ENCODE data around the gene RBM20.

Gene RBM20

DNA sequence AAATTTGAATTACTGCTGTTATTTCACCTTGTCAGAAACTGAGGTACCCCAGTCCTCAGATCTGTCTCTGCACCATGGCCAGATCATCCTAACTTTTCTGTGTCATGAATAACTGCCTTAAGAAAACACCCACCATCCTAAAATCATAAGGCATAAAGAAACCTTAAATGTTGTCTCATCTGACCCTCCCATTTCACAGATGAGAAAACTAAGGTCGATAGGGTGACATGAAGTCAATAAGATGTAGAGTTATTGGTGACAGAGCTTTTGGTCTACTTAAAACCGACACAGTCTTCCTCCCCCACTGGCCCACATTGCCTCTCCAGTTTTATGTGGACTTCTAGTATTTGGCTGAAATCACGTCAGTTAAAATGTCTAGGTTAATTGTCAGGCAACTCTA, 126.1 kb downstream of the RBM20 start:
- FAIRE-seq: no peak

DNA sequence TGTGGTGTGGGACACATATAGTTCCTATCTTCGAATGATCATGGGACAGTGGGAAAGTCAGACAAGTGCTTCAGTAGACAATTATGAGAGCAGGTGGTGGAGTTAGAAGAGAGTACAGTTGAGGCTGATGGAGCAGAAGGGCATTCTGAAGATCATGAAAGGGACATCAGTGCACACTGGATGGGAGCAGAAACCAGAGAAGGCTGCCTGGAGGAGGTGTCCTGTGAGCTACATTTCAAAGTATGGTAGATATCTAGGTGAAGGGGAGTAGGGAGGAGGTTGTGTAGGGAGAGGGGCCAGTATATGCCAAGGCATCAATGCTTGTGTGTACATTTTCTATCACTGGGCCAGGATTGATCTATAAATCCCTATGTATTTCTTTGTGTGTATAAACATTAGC, 127.3 kb downstream of the RBM20 start:
- no peak for FAIRE-seq

DNA sequence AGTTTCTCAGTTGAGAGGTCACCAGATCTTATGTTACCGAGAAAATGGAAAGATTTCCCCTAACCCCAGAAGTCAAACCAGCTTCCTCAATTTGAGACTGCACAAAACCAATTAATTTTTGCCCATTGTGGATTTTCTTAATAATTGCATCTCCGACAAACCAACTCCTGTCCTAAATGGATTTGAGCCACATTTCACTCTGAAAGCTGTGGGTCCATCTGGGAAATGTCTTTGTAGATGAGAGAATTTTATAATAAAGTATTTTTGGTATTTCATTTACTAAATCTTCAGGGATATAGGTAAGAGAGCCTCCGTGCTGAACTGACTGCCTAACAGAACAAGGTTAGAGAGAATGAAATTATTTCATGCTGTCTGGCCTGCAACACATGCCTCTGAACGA, 127.9 kb downstream of the RBM20 start:
- no peak for FAIRE-seq

DNA sequence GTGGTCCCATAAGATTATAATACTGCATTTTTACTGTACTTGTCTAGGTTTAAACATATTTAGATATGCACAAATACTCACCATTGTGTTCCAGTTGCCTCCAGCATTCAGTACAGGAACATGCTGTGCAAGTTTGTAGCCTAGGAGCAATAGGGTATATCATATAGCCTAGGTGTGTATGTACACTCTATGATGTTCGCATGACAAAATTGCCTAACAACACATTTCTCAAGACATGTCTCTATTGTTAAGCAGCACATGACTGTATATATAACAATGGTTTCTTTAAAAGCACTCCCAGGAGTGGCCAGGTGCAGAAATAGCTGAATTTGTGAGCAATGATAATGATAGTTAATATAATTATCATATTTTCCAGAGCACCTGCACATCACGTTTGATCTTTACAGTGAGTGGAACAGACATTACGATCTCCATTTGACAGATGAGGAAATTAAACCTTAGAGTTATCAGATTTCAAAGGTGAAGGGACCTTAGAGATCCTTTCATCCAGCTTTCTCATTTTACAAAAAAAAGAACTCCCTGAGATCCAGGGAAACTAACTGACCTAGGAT, 128.4 kb downstream of the RBM20 start:
- no peak for FAIRE-seq

DNA sequence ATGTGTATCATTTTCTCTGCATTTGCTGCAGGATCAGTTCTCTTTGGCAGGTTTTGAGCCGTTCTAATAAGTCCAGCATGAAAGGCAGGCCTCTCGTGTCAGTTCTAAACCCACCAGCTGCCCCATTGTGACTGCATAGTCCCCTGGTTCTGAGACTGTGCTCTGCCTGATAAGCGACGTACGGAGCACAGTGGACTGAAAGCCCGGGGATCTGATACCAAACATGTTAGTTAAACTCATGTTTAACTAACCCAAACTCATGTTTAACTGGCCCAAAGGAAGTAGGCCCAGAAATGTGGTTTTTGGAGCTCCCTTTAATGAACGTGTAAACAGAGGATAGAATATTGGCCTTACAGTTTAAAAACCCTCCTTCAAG, 129.5 kb downstream of the RBM20 start:
- FAIRE-seq: no peak

DNA sequence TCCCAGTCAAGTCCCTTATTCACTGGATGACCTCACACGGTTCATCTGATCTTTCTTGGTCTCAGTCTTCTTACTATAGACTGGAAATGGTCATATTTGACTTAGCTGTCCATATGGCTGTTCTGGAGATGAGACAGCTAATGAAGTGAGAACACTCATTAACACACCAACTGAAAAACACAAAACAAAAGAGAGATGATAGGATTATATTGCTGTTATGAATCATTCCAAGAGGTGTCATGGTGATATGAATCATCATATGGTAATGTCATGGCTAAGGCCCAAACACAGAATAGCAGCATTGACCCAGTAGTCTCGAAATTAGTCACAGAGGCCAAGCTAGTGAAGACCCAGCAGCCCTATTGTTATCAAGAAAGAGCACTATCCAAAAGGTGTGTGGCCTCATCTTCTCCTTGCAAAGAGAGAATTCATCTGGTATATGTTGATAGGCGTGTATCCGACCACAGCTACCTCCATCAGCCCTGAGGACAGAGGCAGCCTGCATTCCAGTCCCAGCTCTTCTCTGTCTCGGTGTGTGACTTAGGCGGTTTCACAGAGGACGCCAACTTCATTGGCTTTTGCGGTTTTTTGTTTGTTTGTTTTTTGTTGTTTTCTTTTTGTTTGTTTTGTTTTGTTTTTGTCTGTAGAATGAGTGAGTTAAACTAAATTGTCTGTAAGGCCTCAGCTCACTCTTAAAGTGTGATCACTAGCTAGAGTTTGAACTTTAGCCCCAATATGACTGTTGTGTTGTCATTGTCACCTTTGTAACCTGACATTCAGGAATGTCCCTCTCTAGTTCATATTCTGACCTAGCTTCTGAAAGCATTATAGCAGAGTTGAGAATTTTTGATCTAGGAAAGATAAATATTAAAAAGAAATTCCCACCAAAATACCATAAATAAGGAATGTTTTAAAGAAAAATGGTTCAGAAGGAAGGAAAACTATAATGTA, 130.2 kb downstream of the RBM20 start:
- FAIRE-seq: no peak

DNA sequence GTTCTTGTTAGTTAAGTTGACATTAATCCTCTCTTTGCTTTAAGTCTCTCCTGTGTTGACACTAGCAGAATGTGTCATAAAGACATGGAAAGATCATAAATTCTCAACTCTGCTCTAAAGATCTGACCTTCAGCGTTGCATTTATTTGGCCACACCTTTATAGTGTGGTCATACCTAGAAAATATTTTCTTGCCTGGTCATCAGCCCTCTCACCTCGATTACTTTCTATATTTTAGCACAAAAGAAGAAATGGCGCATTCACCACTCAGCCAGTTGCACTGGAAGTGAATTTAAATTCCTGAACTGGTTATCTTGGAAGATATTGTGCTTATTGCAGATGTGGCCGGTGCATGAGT, 130.9 kb downstream of the RBM20 start:
- no peak for FAIRE-seq

DNA sequence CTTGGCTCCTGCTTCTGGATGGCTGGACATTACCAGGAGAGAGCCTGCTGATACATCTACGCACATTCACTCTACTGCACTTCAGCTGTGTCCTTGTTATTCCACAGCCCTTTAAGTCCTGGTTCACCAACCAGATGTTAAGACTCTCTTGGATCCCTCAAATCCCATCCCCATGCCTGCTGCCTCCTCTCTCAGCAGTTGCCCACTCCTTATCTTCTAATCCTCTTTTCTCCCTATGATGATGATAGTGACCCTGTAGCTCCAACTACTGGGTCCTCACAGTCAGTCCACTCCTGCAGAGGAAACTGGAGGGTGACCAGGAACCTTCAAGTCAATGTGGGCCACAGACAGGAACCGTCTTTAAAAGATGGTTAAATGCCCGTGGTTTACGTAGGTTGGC, 131.3 kb downstream of the RBM20 start:
- FAIRE-seq: no peak

DNA sequence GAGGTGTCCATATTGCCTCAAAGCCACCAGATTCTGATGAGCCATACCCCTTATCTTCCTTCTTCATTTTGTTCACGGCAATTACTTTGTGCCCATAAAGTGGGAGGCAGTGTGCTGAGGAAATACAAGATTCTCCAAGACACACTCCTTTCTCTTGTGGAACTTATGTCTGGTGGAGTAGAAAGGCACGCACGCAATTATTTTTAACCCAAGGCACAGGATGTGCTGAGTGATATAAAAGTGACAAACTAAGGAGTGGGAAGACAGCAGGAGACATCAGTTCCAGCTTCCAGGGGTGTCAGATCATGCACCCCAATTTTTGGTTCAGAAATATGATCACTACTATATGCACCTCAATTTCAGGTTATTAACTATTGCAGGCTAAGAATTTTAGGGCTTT, 132.9 kb downstream of the RBM20 start:
- FAIRE-seq: no peak

DNA sequence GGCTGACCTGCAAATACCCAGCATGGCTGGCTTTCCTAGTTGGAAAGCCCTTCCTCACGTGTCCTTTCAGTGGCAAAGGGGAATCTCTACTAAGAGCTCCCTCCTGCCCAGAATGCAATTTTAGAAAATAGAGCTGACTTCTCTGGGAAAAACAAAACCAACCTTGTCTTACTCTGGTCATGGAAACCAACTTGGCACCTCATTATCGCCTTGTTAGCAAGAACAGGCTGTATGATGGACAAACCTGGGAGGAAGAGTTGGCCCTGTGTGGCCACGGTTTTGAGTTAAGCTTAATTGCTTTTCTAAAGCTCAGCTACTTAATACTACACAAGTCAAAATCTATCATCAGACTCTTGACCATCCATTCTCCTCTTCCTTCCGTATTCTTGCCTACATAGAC, 133.5 kb downstream of the RBM20 start:
- no peak for FAIRE-seq

DNA sequence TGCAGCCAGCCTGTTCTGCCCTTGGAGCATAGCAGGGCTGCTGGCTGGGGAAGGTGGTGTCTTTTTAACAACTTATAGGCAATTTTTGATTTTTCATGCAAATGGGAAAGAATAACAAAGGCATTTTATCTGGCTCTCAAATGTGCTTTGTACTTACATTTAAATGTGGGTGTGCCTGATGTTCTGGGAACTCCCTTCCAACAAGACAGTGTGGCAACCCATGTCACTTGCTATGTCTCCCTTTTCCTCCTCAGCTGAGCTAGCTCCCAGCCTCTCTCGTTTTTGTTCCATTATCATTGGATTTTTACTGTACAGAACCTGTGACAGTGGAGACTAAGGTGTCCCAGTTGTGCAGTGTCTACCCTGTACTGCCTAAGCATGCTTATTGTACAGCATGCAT, 134.1 kb downstream of the RBM20 start:
- no peak for FAIRE-seq

DNA sequence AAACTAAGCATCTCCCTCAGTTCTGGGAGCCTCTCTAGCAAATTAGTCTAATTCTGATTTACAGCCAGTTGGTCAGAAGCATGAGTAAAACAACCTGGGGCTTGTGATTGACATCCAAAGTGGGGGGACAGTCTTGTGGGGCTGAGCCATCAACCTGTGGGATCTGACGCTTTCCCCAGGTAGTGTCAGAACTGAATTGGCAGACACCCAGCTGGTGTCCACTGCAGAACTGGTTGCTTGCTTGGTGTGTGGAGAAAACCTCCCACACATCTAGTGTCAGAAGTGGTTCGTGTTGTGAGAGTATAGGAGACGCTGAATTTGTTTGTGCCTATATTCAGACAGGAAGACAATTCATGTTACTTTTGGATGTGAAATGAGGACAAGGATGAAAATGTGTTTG, 135.4 kb downstream of the RBM20 start:
- FAIRE-seq: no peak

DNA sequence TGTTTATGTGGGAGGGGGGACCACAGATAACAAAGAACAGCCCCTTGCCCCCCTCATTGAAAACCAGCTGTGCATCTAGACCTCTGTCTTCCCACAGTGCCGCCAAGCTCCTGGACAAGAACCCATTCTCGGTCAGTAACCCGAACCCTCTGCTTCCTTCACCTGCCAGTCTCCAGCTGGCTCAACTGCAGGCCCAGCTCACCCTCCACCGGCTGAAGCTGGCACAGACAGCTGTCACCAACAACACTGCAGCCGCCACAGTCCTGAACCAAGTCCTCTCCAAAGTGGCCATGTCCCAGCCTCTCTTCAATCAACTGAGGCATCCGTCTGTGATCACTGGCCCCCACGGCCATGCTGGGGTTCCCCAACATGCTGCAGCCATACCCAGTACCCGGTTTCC, 136.6 kb downstream of the RBM20 start:
- FAIRE-seq: no peak

DNA sequence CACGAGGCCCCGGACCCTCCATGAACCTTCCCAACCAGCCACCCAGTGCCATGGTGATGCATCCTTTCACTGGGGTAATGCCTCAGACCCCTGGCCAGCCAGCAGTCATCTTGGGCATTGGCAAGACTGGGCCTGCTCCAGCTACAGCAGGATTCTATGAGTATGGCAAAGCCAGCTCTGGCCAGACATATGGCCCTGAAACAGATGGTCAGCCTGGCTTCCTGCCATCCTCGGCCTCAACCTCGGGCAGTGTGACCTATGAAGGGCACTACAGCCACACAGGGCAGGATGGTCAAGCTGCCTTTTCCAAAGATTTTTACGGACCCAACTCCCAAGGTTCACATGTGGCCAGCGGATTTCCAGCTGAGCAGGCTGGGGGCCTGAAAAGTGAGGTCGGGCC, 137.0 kb downstream of the RBM20 start:
- FAIRE-seq: no peak

DNA sequence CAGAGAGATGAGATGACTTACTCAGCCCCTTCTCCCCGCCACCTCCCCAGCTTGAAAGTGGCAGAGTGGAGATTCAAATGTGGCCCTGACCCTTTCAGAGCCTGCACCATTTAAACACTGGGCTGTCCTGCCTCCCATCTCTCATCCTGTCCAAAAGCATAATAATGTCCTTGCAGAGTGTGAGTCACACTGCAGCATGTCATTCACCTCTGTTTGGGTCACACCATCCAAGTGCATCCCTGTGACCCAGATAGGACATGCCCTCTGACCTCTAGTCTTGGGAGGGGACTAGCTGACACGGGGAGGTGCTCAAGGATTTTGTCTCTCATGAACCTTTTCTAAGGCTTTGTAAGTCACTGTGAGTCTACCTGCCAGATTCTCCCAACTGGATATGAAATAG, 138.5 kb downstream of the RBM20 start:
- no peak for FAIRE-seq

DNA sequence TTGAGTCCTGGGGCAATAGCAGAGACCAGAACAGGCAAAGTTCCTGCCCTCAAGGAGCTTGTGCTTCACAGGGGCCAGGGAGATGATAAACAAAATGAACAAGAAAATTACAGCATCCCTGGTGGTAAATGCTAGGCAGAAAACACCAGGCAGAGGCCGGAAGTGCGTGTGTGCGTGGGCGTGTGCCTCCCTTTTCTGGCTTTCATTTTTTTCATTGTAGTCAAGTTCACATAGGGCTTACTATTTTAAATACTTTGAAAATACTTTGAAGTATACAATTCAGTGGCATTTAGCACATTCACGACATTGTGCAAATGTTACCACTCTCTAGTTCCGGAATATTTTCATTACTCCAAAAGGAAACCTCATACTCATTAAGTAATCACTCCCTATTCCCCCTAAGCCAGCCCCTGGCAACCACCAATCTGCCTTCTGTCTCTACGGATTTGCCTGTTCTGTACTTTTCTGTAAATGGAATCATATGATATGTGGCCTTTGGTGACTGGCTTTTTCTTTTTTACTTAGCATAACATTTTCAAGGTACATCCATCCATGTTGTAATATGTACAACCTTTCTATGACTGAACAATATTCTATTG, 139.5 kb downstream of the RBM20 start:
- no peak for FAIRE-seq

DNA sequence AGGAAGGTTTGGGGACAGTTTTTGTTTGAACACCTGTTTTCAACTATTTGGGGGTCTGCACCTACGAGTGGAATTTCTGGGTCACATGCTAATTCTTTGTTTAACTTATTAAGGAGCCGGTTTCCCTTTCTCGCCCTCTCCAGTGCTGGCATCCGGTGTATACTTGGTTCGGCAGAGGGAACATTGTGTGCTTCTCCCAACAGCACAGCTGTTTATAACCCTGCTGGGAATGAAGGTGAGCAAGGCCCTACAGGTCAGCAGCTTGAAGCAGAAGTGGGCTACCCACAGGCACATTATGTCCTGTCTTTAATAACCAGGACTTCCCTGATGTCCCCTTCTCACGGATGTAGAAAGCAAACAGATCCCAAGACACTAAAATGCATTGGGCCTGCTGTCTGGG, 140.1 kb downstream of the RBM20 start:
- no peak for FAIRE-seq

DNA sequence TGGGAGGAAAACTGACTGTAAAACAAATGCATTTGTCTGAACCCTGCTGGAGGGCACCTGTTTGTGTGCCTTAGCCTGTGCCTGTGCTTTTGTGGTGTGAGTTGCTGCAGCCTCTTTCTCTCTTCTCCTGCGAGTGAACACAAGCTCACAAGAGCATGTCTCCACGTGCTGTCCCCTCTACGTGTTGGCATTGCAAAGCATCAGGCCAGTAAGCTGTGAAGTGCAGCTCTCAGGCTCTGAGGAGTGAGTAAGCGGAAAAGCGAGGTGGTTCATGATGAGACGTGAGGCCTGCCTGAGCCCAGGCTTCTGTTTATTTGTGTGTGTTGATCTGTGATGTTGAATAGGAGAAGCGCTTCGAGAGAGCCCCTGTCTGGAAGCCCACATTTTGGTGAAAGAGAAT, 142.0 kb downstream of the RBM20 start:
- FAIRE-seq: no peak

DNA sequence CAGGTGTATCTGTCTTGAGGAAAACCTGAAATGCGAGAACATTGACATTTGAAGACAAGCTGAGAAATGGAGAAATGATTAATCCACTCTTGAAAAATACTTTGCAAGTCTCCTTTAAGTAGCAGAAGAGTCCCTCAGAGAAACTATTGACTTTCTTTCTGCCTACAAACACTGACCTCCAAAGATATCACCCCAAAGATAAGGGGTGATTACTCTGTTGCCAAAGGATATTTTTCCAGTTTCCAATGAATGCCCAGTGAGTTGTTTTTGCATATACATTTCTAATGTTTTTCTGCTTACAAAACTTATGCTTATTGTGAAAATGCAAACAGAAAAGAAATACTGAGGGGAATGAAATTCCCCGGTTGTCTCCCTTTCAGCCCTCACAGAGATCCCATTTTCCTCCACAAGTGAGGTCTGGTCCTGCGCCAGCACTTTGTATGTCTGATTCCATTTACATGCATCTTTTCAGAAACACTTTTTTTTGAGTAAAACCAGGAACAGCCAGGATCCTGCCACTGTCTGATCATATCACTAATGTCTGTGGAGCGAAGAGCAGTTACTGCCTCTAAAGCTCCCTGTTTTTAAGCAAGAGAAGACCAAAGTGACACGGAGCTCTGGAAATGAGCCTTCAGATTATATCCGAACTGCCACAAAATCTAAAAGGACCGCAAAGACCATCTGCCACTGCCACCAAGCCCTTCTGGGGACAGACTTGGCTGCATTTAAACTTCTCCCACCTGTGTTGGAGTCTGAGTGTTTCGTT, 144.7 kb downstream of the RBM20 start:
- FAIRE-seq: no peak

DNA sequence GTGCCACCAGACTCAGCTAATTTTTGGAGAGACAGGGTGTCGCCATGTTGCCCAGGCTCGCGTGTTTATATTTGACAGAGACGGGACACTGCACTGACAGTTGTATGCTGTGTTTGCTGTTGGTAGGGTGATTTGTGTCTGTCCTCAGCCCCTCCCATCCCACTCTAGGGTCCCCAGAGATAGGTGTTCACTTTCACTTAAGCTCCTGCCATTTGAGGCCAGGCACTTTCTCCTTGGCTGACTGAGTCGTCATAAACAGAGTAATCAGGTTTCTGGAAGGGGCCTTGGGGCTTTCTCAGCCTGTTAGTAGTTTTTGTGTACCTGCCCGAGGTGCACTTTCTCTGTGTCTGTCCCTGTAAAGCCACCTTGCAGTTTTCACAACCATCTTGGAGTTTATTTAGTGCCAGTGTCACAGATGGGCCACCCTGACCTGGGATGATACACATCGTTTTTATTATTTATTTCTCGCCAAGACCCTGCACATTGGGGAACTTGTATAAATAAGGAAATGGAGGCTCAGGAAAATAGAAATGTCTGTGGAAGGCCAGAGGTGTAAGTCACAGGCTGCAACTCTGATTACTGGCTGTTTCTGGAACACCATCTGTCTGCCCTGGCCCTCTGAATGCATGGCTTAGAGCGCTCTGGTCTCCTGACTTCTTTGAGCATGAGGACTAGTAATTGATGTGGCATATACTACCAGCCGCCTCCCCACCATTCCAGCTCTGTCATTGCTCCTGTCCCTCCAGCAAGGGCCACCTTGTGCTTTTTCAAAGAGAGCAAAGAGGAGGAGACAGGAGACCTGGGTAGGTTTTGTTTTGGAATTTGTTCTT, 145.7 kb downstream of the RBM20 start:
- FAIRE-seq: no peak

DNA sequence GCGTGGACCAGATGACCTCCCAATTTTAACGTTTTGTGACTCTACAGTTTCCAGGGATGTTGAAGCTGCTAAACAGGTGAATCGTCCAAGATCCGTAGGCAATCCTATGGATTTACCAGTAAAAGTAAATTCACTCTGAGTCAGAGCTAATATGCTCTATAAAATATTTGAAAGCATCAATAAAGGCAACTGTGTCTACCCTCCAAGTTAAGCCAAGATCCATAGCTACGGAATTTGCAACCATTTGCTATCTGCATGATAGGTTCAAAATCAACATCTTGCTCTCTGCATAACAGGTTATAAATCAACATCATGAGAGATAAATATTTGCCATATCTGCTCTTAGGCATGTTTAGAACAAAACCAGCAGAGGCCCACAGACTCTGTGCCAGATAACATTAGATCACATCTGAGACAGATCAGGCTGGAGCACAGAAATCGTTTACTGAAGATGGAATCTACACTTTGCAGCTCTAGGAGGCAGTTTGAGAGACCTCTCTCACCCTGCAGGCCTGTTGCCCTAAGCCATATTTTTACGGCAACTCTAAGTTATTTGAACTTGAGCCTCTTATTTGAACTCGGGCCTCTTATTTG, 146.9 kb downstream of the RBM20 start:
- no peak for FAIRE-seq

DNA sequence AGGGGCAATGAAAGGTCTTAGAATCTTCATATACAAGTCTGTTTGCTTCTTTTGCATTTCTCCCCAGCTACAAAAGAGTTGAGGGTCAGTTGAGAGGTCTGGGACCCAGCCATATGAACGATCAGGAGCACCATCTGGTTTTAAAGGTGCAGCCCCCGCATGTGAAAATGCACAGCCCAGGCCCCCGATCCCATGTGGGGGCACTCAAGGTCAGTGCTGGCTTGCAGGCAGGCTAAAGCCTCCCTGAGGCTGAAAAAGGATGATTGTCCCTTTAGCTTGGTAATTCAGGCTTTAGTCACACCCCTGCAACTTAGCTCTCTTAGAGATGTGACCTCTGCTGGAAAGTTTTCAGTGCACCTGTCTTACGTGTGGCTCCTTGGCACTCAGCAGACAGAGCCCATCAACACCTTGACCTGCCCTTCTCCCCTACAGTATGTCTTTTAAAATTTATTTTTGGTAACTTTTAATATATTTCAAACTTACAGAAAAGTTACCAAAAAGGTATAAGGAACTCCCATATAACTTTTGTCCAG, 147.5 kb downstream of the RBM20 start:
- no peak for FAIRE-seq

Measured in G401.6 (cell line).